Gastroesophageal sphincter (tissue), 3 donors: ENCODE data around the gene LHX3.

Experiments
- CTCF ChIP-seq, 4 experiments: fragments of 200-600 bp in 2 of 4; fragments of 450-650 bp in 2 of 4; sonication (generic) in 1 of 4; IDR thresholded peaks; one replicate each; pipeline ENCODE4 v1.5.1; 2017 to 2019; ENCODE audit warnings: antibody characterized with exemption in 4 of 4, mild to moderate bottlenecking in 2 of 4, moderate library complexity in 2 of 4
- POLR2A ChIP-seq, 2 donors: fragments of 450-650 bp; IDR thresholded peaks; one replicate each; pipeline ENCODE4 v1.6.1; 2017; ENCODE audit warnings: antibody characterized with exemption in 2 of 2, mild to moderate bottlenecking in 2 of 2, moderate library complexity in 1 of 2
- POLR2AphosphoS5 ChIP-seq: sonication (generic); formaldehyde crosslinking; IDR thresholded peaks from one replicate; pipeline ENCODE4 v1.6.1; 2017; ENCODE audit warnings: antibody characterized with exemption

GRCh38 chr9:136208675-136209074, 3.7 kb upstream of the LHX3 start:
- TF ChIP-seq POLR2A (IDR thresholded peaks at IDR 0.05) (no peak), CTCF (IDR thresholded peaks at IDR 0.05) (no peak), POLR2AphosphoS5 (no peak)
